ENCODE data around the gene ATP2B2.
A peak's percentile ranks its signal among the peaks of the same experiment; 100 is the strongest.

Gene ATP2B2

GRCh38 chr3:10335190-10335738, 170.1 kb downstream of the ATP2B2 start:
- Mint-ChIP-seq H3K27me3 (no peaks in the 10 kb centered on the region), H3K36me3 (no peaks in the 10 kb centered on the region), H3K4me1 (ENCODE audit: low read depth) (peaks cover 14% of the 10 kb centered on the region), H3K9me3 (ENCODE audit: low read depth) (no peaks in the 10 kb centered on the region), H3K4me3 (no peak overlapping the region), H3K27ac (no peak overlapping the region)

- H3K27me3 Mint-ChIP-seq: peaks cover under 1% of the 10 kb centered on the region
- no peak overlapping the region for H3K4me3 Mint-ChIP-seq
- H3K9me3 Mint-ChIP-seq (ENCODE audit: low read depth): no peaks in the 10 kb centered on the region
- H3K4me1 Mint-ChIP-seq (ENCODE audit: low read depth): peaks cover 14% of the 10 kb centered on the region
- H3K36me3 Mint-ChIP-seq: no peaks in the 10 kb centered on the region
- no peak overlapping the region for H3K27ac Mint-ChIP-seq
These were observed 170.9 kb downstream of the ATP2B2 start for GRCh38 chr3:10334459-10334858.

- peaks cover 5% of the 10 kb centered on the region for H3K27me3 Mint-ChIP-seq
- no peaks in the 10 kb centered on the region for H3K9me3 Mint-ChIP-seq (ENCODE audit: low read depth)
- no peaks in the 10 kb centered on the region for H3K36me3 Mint-ChIP-seq
- H3K4me1 Mint-ChIP-seq (ENCODE audit: low read depth): peaks cover 14% of the 10 kb centered on the region
- no peak overlapping the region for H3K27ac Mint-ChIP-seq
- no peak overlapping the region for H3K4me3 Mint-ChIP-seq
These were observed 171.3 kb downstream of the ATP2B2 start for GRCh38 chr3:10334042-10334441.

GRCh38 chr3:10333349-10333650, 172.1 kb downstream of the ATP2B2 start:
- no peak overlapping the region for H3K27ac Mint-ChIP-seq

GRCh38 chr3:10332481-10333348, 172.7 kb downstream of the ATP2B2 start:
- Mint-ChIP-seq H3K9me3 (ENCODE audit: low read depth) (no peaks in the 10 kb centered on the region), H3K36me3 (no peaks in the 10 kb centered on the region), H3K27me3 (peaks cover 7% of the 10 kb centered on the region), H3K27ac (no peak overlapping the region), H3K4me3 (no peak overlapping the region), H3K4me1 (ENCODE audit: low read depth) (peaks cover 14% of the 10 kb centered on the region)

More at GRCh38 chr3:10333349-10333650, 172.1 kb downstream of the ATP2B2 start:
- H3K36me3 Mint-ChIP-seq: no peaks in the 10 kb centered on the region
- H3K4me1 Mint-ChIP-seq (ENCODE audit: low read depth): peaks cover 14% of the 10 kb centered on the region
- H3K4me3 Mint-ChIP-seq: no peak overlapping the region
- peaks cover 7% of the 10 kb centered on the region for H3K27me3 Mint-ChIP-seq
- H3K9me3 Mint-ChIP-seq (ENCODE audit: low read depth): no peaks in the 10 kb centered on the region

- Mint-ChIP-seq H3K4me1 (ENCODE audit: low read depth) (peaks cover 14% of the 10 kb centered on the region), H3K27me3 (peaks cover 9% of the 10 kb centered on the region), H3K36me3 (no peaks in the 10 kb centered on the region), H3K27ac (no peak overlapping the region), H3K9me3 (ENCODE audit: low read depth) (no peaks in the 10 kb centered on the region), H3K4me3 (no peak overlapping the region)
These were observed 174.1 kb downstream of the ATP2B2 start for GRCh38 chr3:10331320-10331719.

- Mint-ChIP-seq H3K27ac (no peak overlapping the region), H3K4me1 (ENCODE audit: low read depth) (peaks cover 14% of the 10 kb centered on the region), H3K36me3 (no peaks in the 10 kb centered on the region), H3K27me3 (peaks cover 9% of the 10 kb centered on the region), H3K9me3 (ENCODE audit: low read depth) (no peaks in the 10 kb centered on the region), H3K4me3 (no peak overlapping the region)
These were observed 175.1 kb downstream of the ATP2B2 start for GRCh38 chr3:10330319-10330718.

GRCh38 chr3:10329495-10330015, 175.8 kb downstream of the ATP2B2 start:
- Mint-ChIP-seq H3K4me1 (ENCODE audit: low read depth) (peaks cover 10% of the 10 kb centered on the region), H3K9me3 (ENCODE audit: low read depth) (no peaks in the 10 kb centered on the region), H3K4me3 (no peak overlapping the region), H3K27me3 (peaks cover 9% of the 10 kb centered on the region), H3K36me3 (no peaks in the 10 kb centered on the region), H3K27ac (no peak overlapping the region)

GRCh38 chr3:10328460-10329071, 176.8 kb downstream of the ATP2B2 start:
- H3K36me3 Mint-ChIP-seq: no peaks in the 10 kb centered on the region
- no peak overlapping the region for H3K27ac Mint-ChIP-seq
- H3K4me1 Mint-ChIP-seq (ENCODE audit: low read depth): peaks cover 10% of the 10 kb centered on the region
- H3K27me3 Mint-ChIP-seq: peaks cover 9% of the 10 kb centered on the region
- no peak overlapping the region for H3K4me3 Mint-ChIP-seq
- no peaks in the 10 kb centered on the region for H3K9me3 Mint-ChIP-seq (ENCODE audit: low read depth)

GRCh38 chr3:10327592-10327991, 177.8 kb downstream of the ATP2B2 start:
- Mint-ChIP-seq H3K9me3 (ENCODE audit: low read depth) (no peaks in the 10 kb centered on the region), H3K4me1 (ENCODE audit: low read depth) (peaks cover 5% of the 10 kb centered on the region)

GRCh38 chr3:10322352-10322710, 183.1 kb downstream of the ATP2B2 start:
- peaks cover 1% of the 10 kb centered on the region for H3K27me3 Mint-ChIP-seq
- H3K27ac Mint-ChIP-seq: no peak overlapping the region
- H3K4me1 Mint-ChIP-seq (ENCODE audit: low read depth): peaks cover 26% of the 10 kb centered on the region
- no peak overlapping the region for H3K4me3 Mint-ChIP-seq
- H3K36me3 Mint-ChIP-seq: no peaks in the 10 kb centered on the region
- no peaks in the 10 kb centered on the region for H3K9me3 Mint-ChIP-seq (ENCODE audit: low read depth)

More at GRCh38 chr3:10327592-10327991, 177.8 kb downstream of the ATP2B2 start:
- Mint-ChIP-seq H3K27me3 (peaks cover 9% of the 10 kb centered on the region), H3K27ac (no peak overlapping the region), H3K4me3 (no peak overlapping the region), H3K36me3 (no peaks in the 10 kb centered on the region)

- no peaks in the 10 kb centered on the region for H3K9me3 Mint-ChIP-seq (ENCODE audit: low read depth)
- peak overlapping the region; percentile 61 for H3K27ac Mint-ChIP-seq
- H3K36me3 Mint-ChIP-seq: no peaks in the 10 kb centered on the region
- peak overlapping the region; percentile 94 for H3K4me3 Mint-ChIP-seq
- H3K4me1 Mint-ChIP-seq (ENCODE audit: low read depth): peaks cover 30% of the 10 kb centered on the region
- H3K27me3 Mint-ChIP-seq: peaks cover 1% of the 10 kb centered on the region
These were observed 183.6 kb downstream of the ATP2B2 start for GRCh38 chr3:10321630-10322351.

- no peaks in the 10 kb centered on the region for H3K27me3 Mint-ChIP-seq
- H3K4me3 Mint-ChIP-seq: peak overlapping the region; percentile 94
- H3K27ac Mint-ChIP-seq: peak overlapping the region; percentile 91
- peaks cover 30% of the 10 kb centered on the region for H3K4me1 Mint-ChIP-seq (ENCODE audit: low read depth)
- H3K36me3 Mint-ChIP-seq: no peaks in the 10 kb centered on the region
- no peaks in the 10 kb centered on the region for H3K9me3 Mint-ChIP-seq (ENCODE audit: low read depth)
These were observed 185.1 kb downstream of the ATP2B2 start for GRCh38 chr3:10320320-10320677.

- Mint-ChIP-seq H3K27ac (peak overlapping the region; percentile 91), H3K9me3 (ENCODE audit: low read depth) (no peaks in the 10 kb centered on the region), H3K36me3 (no peaks in the 10 kb centered on the region), H3K4me3 (peak overlapping the region; percentile 94), H3K4me1 (ENCODE audit: low read depth) (peaks cover 30% of the 10 kb centered on the region), H3K27me3 (no peaks in the 10 kb centered on the region)
These were observed 185.6 kb downstream of the ATP2B2 start for GRCh38 chr3:10319804-10320203.

GRCh38 chr3:10319251-10319650, 186.1 kb downstream of the ATP2B2 start:
- Mint-ChIP-seq H3K4me3 (peak overlapping the region; percentile 81), H3K27me3 (no peaks in the 10 kb centered on the region), H3K27ac (peak overlapping the region; percentile 82), H3K9me3 (ENCODE audit: low read depth) (no peaks in the 10 kb centered on the region), H3K4me1 (ENCODE audit: low read depth) (peaks cover 32% of the 10 kb centered on the region), H3K36me3 (no peaks in the 10 kb centered on the region)

Measured in activated naive CD8-positive, alpha-beta T cell (primary cell).